Effector memory CD4-positive, alpha-beta T cell (primary cell): Measurements from ENCODE around the gene SEC24D.

Experiments
- DNase-seq, 3 donors: peaks; one replicate each; pipeline ENCODE4 v3.0.0-alpha.2; 2020
- H3K27ac ChIP-seq: 2 replicates; pipeline ENCODE4 v1.7.0; 2013; ENCODE audit warnings: mild to moderate bottlenecking, low read length, moderate library complexity; ENCODE audit not compliant: insufficient read depth, poor library complexity, severe bottlenecking
- H3K27me3 ChIP-seq: replicated peaks from 2 replicates; pipeline ENCODE4 v1.7.0; 2013; ENCODE audit warnings: mild to moderate bottlenecking, low read length; ENCODE audit not compliant: insufficient read depth, control insufficient read depth, poor library complexity, severe bottlenecking
- H3K36me3 ChIP-seq: 2 replicates; pipeline ENCODE4 v1.7.0; 2013; ENCODE audit warnings: mild to moderate bottlenecking, low read length, moderate library complexity; ENCODE audit not compliant: control insufficient read depth, insufficient read depth
- H3K4me1 ChIP-seq: 2 replicates; pipeline ENCODE4 v1.7.0; 2013; ENCODE audit warnings: low read length, mild to moderate bottlenecking; ENCODE audit not compliant: control insufficient read depth, insufficient read depth, poor library complexity, severe bottlenecking
- H3K4me3 ChIP-seq: 2 replicates; pipeline ENCODE4 v1.7.0; 2013; ENCODE audit warnings: low read length, low read depth, mild to moderate bottlenecking; ENCODE audit not compliant: insufficient read depth, poor library complexity, severe bottlenecking
- H3K9me3 ChIP-seq: 2 replicates; pipeline ENCODE4 v1.7.0; 2013; ENCODE audit warnings: mild to moderate bottlenecking, low read length, moderate library complexity; ENCODE audit not compliant: control insufficient read depth

SEC24D gene

DNA sequence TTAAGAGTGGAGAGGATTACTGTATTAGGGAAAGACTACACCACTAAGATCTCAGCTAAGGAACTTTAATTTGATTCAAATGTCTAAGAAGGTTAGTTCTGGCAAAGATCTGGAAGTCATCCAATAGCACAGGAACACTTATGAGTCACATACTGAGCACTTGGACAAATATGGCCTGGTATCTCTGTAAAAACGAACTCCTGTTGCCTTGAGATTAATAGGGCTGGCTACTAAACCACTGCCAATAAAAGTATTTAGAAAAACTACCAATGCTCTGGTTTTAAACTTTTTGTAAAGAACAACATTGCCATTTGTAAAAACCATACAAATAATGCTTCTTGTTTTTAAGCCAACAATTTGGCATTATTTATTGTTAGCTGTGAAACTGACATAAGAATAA is 70.5 kb downstream of the SEC24D start:
- Histone ChIP-seq H3K27ac (no peak overlapping the region), H3K4me1 (no peaks in the 10 kb centered on the region), H3K36me3 (peaks cover 30% of the 10 kb centered on the region), H3K27me3 (no peaks in the 10 kb centered on the region), H3K9me3 (no peaks in the 10 kb centered on the region), H3K4me3 (no peak overlapping the region)
- no peak for DNase-seq

DNA sequence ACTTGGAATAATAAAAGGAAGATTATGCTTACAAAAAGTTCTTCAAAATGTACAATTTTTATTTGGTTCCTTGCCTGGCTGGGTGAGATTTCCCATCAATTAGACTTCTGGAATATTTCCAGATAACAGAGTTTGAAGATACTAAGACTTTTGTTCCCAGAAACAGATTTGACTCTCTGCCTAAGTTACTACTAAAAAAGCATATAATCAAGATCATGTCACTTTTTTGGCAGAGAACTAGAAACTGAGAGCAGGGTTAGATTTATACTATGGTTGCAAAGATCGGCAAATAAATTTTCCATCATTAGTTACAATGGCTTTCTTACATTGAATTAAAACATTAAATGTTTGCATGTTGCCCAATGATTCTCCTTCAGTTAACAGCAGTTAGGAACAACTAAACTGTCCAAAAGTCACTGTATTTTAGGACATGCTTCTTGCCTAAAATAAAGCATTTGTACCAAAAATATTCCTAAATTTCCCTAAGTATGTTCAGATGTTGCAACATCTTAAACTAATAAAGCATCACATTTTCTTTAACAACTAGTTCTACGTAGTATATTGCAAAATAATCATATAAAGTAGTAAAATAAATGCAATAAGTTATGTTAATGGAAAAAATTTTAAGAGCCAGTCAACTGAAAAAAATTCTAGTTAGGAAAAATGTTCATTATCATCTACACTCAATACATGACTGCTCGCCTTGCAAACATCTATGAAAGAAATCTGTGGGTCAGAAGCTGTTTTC is 73.0 kb downstream of the SEC24D start:
- H3K27ac ChIP-seq, result no peak overlapping the region
- no peak overlapping the region for H3K4me3 ChIP-seq
- no peaks in the 10 kb centered on the region for H3K4me1 ChIP-seq
- H3K27me3 ChIP-seq, result no peaks in the 10 kb centered on the region
- DNase-seq, result no peak
- no peaks in the 10 kb centered on the region for H3K9me3 ChIP-seq
- peaks cover 30% of the 10 kb centered on the region for H3K36me3 ChIP-seq

DNA sequence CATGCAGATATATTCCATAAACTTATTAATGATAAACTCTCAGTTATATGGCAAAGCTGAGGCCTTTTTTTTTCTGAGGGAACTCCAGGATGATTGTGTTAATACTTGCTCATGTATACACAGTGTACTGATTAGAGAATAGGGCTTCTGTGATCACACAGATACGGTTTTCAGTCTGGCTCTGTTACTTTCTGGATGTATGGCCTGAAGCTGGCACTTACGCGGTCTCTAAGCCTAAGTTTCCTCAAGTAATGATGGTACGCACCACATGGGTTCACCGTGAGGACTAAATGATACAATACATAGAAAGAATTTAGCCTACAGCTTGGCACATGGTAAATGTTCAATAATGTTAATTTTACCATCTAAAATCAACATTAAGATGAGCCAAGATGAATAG is 73.8 kb downstream of the SEC24D start:
- Histone ChIP-seq H3K4me1 (no peaks in the 10 kb centered on the region), H3K27ac (no peak overlapping the region), H3K36me3 (peaks cover 28% of the 10 kb centered on the region), H3K4me3 (no peak overlapping the region), H3K9me3 (no peaks in the 10 kb centered on the region), H3K27me3 (no peaks in the 10 kb centered on the region)
- no peak for DNase-seq

DNA sequence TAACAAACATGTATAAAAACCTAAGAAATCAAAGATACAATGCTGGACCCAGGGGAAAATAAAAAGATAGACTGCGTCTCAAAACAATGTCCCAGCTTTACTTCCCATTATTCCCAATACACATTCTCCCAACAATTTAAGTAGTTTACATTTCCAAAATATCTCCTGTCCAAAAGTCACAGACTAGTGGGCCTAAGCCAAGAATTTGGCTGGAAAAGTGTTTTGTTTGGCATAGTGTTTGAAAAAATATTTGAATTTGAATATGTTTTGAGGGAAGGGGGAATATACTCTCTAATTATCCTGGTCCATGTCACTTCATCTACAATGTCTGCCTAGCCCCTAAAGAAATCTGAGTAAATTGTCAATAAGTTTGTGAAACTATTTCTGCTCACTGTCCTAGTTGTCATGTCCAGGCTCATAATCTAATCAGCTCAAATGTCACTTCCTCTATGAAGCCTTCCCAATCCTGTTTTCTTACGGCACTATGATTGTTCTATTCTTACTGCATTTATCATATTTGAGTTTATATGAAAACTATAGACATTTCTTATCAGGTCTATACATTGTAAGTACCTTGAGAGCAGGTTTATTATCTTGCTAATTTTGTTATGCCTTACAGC is 74.4 kb downstream of the SEC24D start:
- Histone ChIP-seq H3K27me3 (no peaks in the 10 kb centered on the region), H3K36me3 (peaks cover 23% of the 10 kb centered on the region), H3K4me3 (no peak overlapping the region), H3K9me3 (no peaks in the 10 kb centered on the region), H3K27ac (no peak overlapping the region), H3K4me1 (no peaks in the 10 kb centered on the region)
- no peak for DNase-seq

DNA sequence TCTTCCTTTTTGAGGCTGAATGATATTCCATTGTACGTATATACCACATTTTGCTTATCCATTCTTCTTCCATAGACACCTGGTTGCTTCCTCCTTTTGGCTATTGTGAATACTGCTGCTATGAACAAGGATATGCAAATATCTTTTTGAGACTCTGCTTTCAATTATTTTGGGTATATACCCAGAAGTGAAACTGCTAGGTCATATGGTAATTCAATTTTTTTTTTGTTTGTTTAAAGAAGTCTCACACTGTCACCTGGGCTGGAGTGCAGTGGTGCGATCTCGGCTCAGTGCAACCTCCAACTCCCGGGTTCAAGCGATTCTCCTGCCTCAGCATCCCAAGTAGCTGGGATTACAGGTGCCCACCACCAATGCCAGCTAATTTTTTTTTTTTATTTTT is 75.4 kb downstream of the SEC24D start:
- Histone ChIP-seq H3K36me3 (peaks cover 20% of the 10 kb centered on the region), H3K9me3 (no peaks in the 10 kb centered on the region), H3K4me1 (no peaks in the 10 kb centered on the region), H3K4me3 (no peak overlapping the region), H3K27ac (no peak overlapping the region), H3K27me3 (no peaks in the 10 kb centered on the region)
- DNase-seq, result no peak

DNA sequence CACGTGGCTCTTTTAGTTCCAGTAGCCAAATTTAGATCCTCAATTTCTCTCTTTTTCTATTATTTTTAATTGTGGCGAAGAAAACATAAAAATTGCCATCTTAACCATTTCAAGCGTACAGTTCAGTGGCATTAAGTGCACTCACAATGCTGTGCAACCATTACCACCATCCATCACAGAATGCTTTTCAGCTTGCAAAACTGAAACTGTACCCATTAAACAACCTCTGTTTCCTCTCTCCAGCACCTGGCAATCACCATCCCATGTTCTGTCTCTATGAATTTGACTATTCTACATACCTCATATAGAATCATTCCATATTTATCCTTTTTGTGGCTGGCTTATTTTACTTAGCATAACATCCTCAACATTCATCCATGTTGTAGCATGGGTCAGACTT is 75.8 kb downstream of the SEC24D start:
- no peaks in the 10 kb centered on the region for H3K4me1 ChIP-seq

DNA sequence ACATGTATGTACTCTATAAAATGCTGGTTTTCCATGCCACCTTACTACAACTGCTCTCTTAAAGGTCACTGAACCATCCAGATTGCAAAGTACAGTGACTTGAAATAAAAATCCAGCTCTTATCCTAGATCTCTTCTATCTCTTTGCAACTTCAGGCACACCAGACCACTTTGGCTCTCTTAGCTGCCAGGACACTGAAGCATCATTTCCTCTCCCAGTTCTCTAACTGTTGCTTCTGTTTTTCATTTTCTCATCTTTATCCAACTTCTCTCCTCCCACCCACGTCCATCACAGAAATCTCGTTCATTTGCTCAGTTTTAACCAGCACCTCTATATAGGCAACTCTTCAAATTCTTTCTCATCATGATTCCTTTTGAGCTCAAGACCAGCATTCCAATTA is 76.4 kb downstream of the SEC24D start:
- Histone ChIP-seq H3K4me1 (no peaks in the 10 kb centered on the region), H3K4me3 (no peak overlapping the region), H3K27me3 (no peaks in the 10 kb centered on the region), H3K36me3 (peaks cover 16% of the 10 kb centered on the region), H3K27ac (no peak overlapping the region), H3K9me3 (no peaks in the 10 kb centered on the region)
- DNase-seq, result no peak

More for the DNA sequence above, 75.8 kb downstream of the SEC24D start:
- Histone ChIP-seq H3K9me3 (no peaks in the 10 kb centered on the region), H3K27ac (no peak overlapping the region), H3K4me3 (no peak overlapping the region), H3K27me3 (no peaks in the 10 kb centered on the region), H3K36me3 (peaks cover 20% of the 10 kb centered on the region)
- DNase-seq, result no peak

DNA sequence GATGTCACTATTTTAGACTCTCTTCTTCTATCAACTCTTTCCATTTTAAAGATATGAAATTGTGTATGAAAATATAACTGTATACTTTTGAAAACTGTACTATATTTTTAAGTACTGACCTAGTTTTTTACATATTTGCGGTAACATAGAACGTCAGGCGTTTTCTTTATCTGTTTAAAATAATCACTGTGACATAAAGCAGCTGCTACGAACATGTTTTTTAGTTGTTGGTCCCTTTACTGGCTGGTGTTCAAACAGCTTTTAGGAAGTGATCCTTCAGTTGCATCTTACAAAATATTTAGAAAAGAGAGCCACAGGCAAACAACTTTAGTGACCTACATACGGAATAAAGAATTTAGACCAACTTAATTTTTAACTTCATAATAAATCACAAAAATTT is 77.6 kb downstream of the SEC24D start:
- Histone ChIP-seq H3K4me3 (no peak overlapping the region), H3K36me3 (peaks cover 10% of the 10 kb centered on the region), H3K9me3 (no peaks in the 10 kb centered on the region), H3K27ac (no peak overlapping the region), H3K27me3 (no peaks in the 10 kb centered on the region), H3K4me1 (no peaks in the 10 kb centered on the region)
- no peak for DNase-seq

DNA sequence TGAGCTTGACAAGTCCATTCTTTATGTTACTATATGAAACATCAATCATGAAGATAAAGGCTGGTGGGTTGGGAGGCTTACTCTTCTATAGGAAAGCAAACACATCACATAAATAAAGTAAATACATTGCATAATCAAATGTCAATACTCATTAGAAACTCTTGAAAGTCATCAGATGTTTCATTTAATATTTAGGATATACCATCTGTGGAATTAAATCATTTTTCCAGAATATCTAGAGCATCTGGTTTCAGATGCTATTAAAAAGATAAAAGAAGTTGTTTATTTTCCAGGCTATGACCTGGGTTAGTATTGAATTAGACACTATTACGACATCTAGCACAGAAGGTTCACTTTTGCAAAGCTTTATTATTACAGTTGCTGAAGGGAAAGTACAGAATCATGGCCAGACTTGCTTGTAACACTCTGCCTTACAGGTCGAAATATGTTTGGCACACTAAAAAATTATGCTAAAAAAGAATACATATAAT is 78.1 kb downstream of the SEC24D start:
- no peaks in the 10 kb centered on the region for H3K9me3 ChIP-seq
- H3K27me3 ChIP-seq, result no peaks in the 10 kb centered on the region
- no peaks in the 10 kb centered on the region for H3K4me1 ChIP-seq
- no peak overlapping the region for H3K27ac ChIP-seq
- H3K4me3 ChIP-seq, result no peak overlapping the region
- no peak for DNase-seq
- peaks cover 5% of the 10 kb centered on the region for H3K36me3 ChIP-seq

DNA sequence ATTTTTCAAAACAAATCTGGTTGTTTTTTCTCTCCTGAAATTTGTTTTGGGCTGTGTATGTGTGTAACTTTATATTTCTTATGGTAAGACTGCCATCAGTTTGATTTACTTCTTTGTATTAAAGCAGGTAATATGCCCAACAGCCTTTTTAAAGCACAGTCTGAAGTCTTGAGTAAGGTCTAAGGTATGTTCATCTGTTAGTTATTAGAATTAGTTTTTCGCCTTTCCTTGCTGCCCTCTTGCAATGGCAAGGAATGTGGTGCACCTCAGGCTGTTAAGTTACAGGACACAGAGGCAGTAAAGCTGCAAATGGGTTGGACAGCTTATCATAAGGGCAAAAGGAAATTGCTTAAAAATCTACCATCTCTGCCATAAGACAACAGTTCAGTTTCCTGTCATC is 79.0 kb downstream of the SEC24D start:
- Histone ChIP-seq H3K4me3 (no peak overlapping the region), H3K36me3 (peaks cover 5% of the 10 kb centered on the region), H3K27me3 (no peaks in the 10 kb centered on the region), H3K27ac (no peak overlapping the region), H3K9me3 (no peaks in the 10 kb centered on the region), H3K4me1 (no peaks in the 10 kb centered on the region)
- DNase-seq, result no peak
